OCI-LY1 (cell line): ENCODE measurements around the gene RFX4.

Experiments used
- H2AFZ ChIP-seq: fragments of 200-600 bp; sonication (generic), shearing (Covaris generic); 2 replicates; pipeline ENCODE4 v1.6.0; 2014; ENCODE audit warnings: antibody characterized with exemption, mild to moderate bottlenecking, low read length
- H3F3A ChIP-seq: fragments of 200-600 bp; sonication (generic), shearing (Covaris generic); 2 replicates; pipeline ENCODE4 v1.6.0; 2014; ENCODE audit warnings: mild to moderate bottlenecking, antibody characterized with exemption, low read length, moderate library complexity; ENCODE audit not compliant: insufficient read depth
- H3K27ac ChIP-seq: fragments of 200-600 bp; sonication (generic); 2 replicates; pipeline ENCODE4 v1.5.1; 2014; ENCODE audit warnings: low read length, mixed run types, mild to moderate bottlenecking, low read depth; ENCODE audit not compliant: poor library complexity, severe bottlenecking
- H3K27me3 ChIP-seq: fragments of 200-600 bp; sonication (generic); 2 replicates; pipeline ENCODE4 v1.6.0; 2014; ENCODE audit warnings: antibody characterized with exemption, mild to moderate bottlenecking, low read length, moderate library complexity; ENCODE audit not compliant: insufficient read depth
- H3K36me3 ChIP-seq: fragments of 200-600 bp; sonication (generic); 2 replicates; pipeline ENCODE4 v1.6.1; 2014; ENCODE audit warnings: mild to moderate bottlenecking, antibody characterized with exemption, low read length, moderate library complexity, mixed read lengths; ENCODE audit not compliant: insufficient read depth
- H3K4me1 ChIP-seq: fragments of 200-600 bp; sonication (generic); 2 replicates; pipeline ENCODE4 v1.5.1; 2014; ENCODE audit warnings: mild to moderate bottlenecking, low read length, moderate library complexity; ENCODE audit not compliant: insufficient read depth, severe bottlenecking
- H3K4me2 ChIP-seq: fragments of 200-600 bp; sonication (generic), shearing (Covaris generic); 2 replicates; pipeline ENCODE4 v1.6.1; 2014; ENCODE audit warnings: low read length
- H3K4me3 ChIP-seq: fragments of 200-600 bp; sonication (generic); 2 replicates; pipeline ENCODE4 v1.5.1; 2014; ENCODE audit warnings: low read length, low read depth, mild to moderate bottlenecking, mixed read lengths; ENCODE audit not compliant: poor library complexity, severe bottlenecking
- H3K79me2 ChIP-seq: fragments of 200-600 bp; shearing (Covaris generic); 2 replicates; pipeline ENCODE4 v1.6.1; 2016; ENCODE audit warnings: mixed run types, low read length, mixed read lengths; ENCODE audit not compliant: insufficient read depth
- H3K9ac ChIP-seq: fragments of 200-600 bp; sonication (generic), shearing (Covaris generic); 2 replicates; pipeline ENCODE4 v1.6.1; 2014; ENCODE audit warnings: mild to moderate bottlenecking, low read length, mixed read lengths
- H3K9me2 ChIP-seq: fragments of 200-600 bp; sonication (generic), shearing (Covaris generic); 2 replicates; pipeline ENCODE4 v1.6.1; 2014; ENCODE audit warnings: low read depth, mild to moderate bottlenecking, low read length, mixed read lengths
- H3K9me3 ChIP-seq: fragments of 200-600 bp; shearing (Covaris generic); 2 replicates; pipeline ENCODE4 v1.6.1; 2014; ENCODE audit warnings: low read length, mixed read lengths
- H4K20me1 ChIP-seq: fragments of 200-600 bp; sonication (generic), shearing (Covaris generic); 2 replicates; pipeline ENCODE4 v1.6.0; 2016; ENCODE audit warnings: mild to moderate bottlenecking, low read length; ENCODE audit not compliant: insufficient read depth
- CTCF ChIP-seq: fragments of 200-600 bp; sonication (generic), shearing (Covaris generic); IDR thresholded peaks from 2 replicates; pipeline ENCODE4 v1.5.1; 2017; ENCODE audit warnings: mild to moderate bottlenecking, antibody characterized with exemption, low read length, moderate library complexity, mixed read lengths
- EZH2 ChIP-seq: fragments of 200-600 bp; sonication (generic), shearing (Covaris generic); IDR thresholded peaks from 2 replicates; pipeline ENCODE4 v1.8.0; 2017; ENCODE audit warnings: borderline replicate concordance, mixed run types, mild to moderate bottlenecking, antibody characterized with exemption, low read length, moderate library complexity, mixed read lengths

The RFX4 gene

GRCh38 chr12:106590601-106591000, 7.8 kb downstream of the RFX4 start:
- Histone ChIP-seq H3K4me1 (no peaks in the 10 kb centered on the region), H3K79me2 (no peaks in the 10 kb centered on the region), H4K20me1 (no peaks in the 10 kb centered on the region), H3K27me3 (no peaks in the 10 kb centered on the region), H3K36me3 (no peaks in the 10 kb centered on the region), H3K9me2 (no peaks in the 10 kb centered on the region), H3K4me2 (no peak overlapping the region), H3K27ac (no peak overlapping the region), H2AFZ (no peak overlapping the region), H3K9me3 (no peaks in the 10 kb centered on the region), H3K4me3 (no peak overlapping the region), H3F3A (no peaks in the 10 kb centered on the region), H3K9ac (no peak overlapping the region)
- no peak for TF ChIP-seq CTCF
- no peak for TF ChIP-seq EZH2

- Histone ChIP-seq H3K79me2 (no peaks in the 10 kb centered on the region), H3K27ac (no peak overlapping the region)
- no peak for TF ChIP-seq CTCF
- no peak for TF ChIP-seq EZH2
These were observed 11.6 kb downstream of the RFX4 start for GRCh38 chr12:106594447-106594846.

GRCh38 chr12:106595268-106595667, 12.5 kb downstream of the RFX4 start:
- no peaks in the 10 kb centered on the region for H3K27me3 ChIP-seq
- H3K9ac ChIP-seq: no peak overlapping the region
- H3K9me3 ChIP-seq: no peaks in the 10 kb centered on the region
- no peaks in the 10 kb centered on the region for H3F3A ChIP-seq
- H3K9me2 ChIP-seq: no peaks in the 10 kb centered on the region
- no peak overlapping the region for H3K4me3 ChIP-seq
- no peaks in the 10 kb centered on the region for H4K20me1 ChIP-seq
- H3K4me2 ChIP-seq: no peak overlapping the region
- no peaks in the 10 kb centered on the region for H3K79me2 ChIP-seq
- TF ChIP-seq EZH2 (no peak), CTCF (no peak)
- H3K4me1 ChIP-seq: no peaks in the 10 kb centered on the region
- H3K36me3 ChIP-seq: no peaks in the 10 kb centered on the region
- H3K27ac ChIP-seq: no peak overlapping the region
- H2AFZ ChIP-seq: no peak overlapping the region

More at GRCh38 chr12:106594447-106594846, 11.6 kb downstream of the RFX4 start:
- H3K36me3 ChIP-seq: no peaks in the 10 kb centered on the region
- H3K4me3 ChIP-seq: no peak overlapping the region
- no peak overlapping the region for H3K9ac ChIP-seq
- H2AFZ ChIP-seq: no peak overlapping the region
- no peak overlapping the region for H3K4me2 ChIP-seq
- H3K9me2 ChIP-seq: no peaks in the 10 kb centered on the region
- no peaks in the 10 kb centered on the region for H3K4me1 ChIP-seq
- H4K20me1 ChIP-seq: no peaks in the 10 kb centered on the region
- no peaks in the 10 kb centered on the region for H3K27me3 ChIP-seq
- H3F3A ChIP-seq: no peaks in the 10 kb centered on the region
- no peaks in the 10 kb centered on the region for H3K9me3 ChIP-seq
